ENCODE data around the gene KLHL10.
A peak's percentile ranks its signal among the peaks of the same experiment; 100 is the strongest.

Gene KLHL10

DNA sequence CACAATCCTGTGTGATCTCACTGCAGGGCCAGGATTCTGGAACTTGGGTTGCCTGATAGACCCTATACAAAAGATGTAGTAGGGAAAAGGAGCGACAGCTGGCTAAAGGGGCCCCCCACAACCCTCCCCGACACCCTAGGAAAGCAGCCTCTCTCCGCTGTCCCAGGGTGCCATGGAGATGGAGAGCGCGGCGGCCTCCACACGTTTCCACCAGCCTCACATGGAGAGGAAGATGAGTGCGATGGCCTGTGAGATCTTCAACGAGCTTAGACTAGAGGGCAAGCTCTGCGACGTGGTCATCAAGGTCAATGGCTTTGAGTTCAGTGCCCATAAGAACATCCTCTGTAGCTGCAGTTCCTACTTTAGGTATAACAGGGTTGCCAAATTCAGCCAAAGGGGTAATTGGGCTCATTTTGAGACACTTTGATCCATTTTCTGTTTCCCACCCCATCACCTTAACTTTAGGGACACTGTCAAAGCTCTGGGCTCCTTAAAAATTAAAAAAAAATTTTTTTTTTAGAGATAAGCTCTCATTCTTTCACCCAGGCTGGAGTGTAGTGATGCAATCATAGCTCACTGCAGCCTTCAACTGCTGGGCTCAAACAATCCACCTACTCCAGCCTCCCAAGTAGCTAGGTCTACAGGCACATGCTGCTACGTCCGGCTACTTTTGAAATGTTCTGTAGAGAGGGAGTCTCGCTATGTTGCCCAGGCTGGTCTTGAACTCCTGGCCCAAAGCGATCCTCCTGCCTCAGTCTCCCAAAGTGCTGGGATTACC lies at the start of gene KLHL10:
Gene KLHL10 (plus strand): TSS at position 65 of the 778 bp plus-strand sequence. CDS start 108 bp downstream, at position 173.
- no peak for DNase-seq (ENCODE audit: low spot score)

GRCh38 chr17:41792845-41793783 lies 44.5 kb upstream of the KLHL10 start:
- no peak for DNase-seq (ENCODE audit: low spot score)

- peak; percentile 83 for DNase-seq (ENCODE audit: low spot score)
Measured at GRCh38 chr17:41793784-41794539, 43.7 kb upstream of the KLHL10 start.

GRCh38 chr17:41794540-41794975 lies 43.1 kb upstream of the KLHL10 start:
- no peak for DNase-seq (ENCODE audit: low spot score)

DNA sequence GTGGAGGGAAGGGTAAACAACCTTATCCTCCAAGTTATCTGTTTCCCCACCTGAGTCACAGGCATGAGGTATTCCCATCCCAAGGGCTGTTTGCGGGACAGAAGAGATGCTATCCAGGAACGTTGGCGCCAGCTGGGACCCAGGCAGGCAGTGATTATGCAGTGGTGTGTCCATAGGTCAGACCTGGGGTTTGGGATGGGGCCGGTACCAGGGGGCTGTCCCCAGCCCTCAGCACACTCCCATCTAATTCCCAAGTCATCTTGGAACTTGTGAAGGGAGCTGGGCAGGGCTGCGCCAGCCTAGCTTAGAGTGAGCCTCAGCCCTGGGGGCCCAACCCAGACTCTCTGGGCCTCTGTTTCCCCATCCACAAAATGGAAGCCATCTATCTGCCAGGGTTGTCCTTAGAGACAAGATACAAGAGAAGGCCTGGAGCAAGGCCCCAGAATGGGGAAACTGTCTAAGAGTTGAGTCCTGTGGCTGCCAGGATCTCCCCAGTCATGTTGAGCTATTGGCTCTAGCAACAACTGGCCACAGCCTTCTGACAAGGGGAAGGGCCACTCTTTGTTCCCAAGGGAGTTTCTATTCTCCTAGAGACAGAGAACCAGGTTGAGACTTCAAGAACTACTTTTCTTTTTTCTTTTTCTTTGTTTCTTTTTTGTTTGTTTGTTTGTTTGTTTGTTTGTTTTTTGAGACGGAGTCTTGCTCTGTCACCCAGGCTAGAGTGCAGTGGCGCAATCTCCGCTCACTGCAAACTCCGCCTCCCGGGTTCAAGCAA lies 41.3 kb upstream of the KLHL10 start:
- DNase-seq (ENCODE audit: low spot score) = no peak

DNA sequence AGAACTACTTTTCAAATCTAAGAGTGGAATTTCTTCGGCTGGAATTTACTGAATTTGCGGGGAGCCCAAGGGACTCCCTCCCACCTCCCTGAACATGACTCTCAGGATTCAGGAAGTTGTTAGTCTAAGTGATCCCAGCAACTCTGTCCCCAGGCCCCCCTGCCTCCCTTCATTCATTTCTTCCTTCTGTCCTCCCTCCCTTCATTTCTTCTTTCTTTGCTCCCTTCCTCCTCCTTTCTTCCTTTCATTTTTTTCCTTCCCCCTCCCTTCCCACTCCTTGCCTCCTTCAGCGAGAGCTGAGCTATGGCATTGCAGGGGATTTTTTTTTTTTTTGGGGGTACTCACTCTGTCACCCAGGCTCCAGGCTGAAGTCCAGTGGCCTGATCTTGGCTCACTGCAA lies 40.2 kb upstream of the KLHL10 start:
- no peak for DNase-seq (ENCODE audit: low spot score)

GRCh38 chr17:41799366-41799765 lies 38.3 kb upstream of the KLHL10 start:
- no peak for DNase-seq (ENCODE audit: low spot score)

- peak; percentile 76 for DNase-seq (ENCODE audit: low spot score)
Measured at GRCh38 chr17:41800601-41801373, 36.8 kb upstream of the KLHL10 start.

GRCh38 chr17:41801374-41802271 lies 36.0 kb upstream of the KLHL10 start:
- peak; percentile 93 for DNase-seq (ENCODE audit: low spot score)

DNA sequence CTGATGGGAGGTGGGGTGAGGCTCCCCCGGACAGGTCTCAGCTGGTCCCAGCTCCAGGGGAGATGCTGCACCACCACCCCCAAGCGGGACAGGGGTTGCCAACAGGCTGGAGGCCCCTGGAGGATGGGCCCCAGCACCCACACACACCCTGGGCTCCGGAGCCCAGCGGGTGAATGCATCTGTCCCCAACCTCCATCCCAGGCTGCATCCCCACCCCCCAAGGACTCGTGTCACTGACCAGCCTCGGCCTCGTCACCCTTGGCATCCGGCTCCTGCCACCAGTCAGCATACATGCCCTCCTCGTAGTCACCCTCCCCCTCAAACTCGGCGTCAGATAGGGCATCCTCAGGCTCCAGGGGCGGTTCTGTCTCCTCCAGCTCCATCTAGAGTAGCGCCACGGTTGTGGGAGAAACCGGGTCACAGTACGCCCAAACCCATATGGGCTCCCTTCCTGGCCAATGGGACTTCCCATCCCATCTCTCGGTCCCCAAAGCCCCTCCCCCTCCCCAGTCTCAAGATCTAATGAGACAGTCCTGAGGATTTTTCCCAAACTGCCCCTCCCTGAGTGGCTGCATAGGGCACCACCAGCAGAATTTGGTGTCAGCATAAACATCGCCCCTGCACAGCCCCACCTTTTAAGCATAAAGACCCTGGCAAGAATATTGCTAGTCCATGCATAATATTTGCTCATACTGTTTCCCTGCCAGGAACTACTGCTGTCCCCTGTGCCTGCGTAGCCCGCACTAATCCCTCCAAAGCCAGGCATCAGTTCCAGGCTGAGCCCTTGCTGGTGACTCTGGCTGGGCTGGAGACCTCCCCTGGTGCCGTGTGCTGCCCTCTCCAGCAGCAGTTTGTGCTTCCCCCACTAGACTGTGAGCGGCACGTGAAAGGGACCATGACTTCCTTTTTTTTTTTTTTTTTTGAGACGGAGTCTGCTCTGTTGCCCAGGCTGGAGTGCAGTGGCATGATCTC lies 34.3 kb upstream of the KLHL10 start:
- no peak for DNase-seq (ENCODE audit: low spot score)

DNA sequence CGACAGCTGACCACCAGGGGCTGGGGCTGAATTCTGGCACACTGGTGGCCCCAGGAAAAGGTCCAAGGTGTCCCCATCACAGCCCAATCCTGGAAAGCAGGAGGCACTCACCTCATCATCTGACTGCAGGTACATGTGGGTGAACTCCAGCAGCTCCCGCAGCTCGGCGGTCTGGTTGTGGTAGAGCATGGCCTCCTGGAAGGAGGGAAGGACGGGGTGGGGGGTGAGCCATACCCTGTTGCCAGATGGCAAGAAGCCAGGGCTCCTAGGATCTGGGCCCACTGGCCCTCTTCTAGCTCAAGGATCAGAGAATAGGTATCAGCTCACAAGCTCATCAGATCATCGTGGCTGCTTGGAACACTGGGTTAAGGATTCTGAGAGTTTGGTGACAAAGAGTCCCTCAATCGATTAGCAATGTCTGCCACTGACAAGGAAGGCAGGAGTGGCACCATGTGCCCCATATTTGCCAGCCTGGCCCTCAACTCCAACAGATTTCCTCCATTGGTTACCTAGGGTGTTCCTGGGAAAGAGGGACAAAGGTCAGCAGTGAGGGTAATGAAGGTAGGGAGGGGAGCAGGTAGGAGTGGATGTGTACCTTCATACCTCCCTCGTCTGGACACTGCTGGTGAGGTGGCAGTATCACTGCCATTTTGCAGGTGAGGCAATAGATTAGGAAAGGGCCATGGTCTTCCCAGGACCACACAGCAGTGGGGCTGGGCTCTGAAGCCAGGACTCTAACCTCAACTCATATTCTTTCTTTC lies 30.8 kb upstream of the KLHL10 start:
- DNase-seq (ENCODE audit: low spot score) = no peak

DNA sequence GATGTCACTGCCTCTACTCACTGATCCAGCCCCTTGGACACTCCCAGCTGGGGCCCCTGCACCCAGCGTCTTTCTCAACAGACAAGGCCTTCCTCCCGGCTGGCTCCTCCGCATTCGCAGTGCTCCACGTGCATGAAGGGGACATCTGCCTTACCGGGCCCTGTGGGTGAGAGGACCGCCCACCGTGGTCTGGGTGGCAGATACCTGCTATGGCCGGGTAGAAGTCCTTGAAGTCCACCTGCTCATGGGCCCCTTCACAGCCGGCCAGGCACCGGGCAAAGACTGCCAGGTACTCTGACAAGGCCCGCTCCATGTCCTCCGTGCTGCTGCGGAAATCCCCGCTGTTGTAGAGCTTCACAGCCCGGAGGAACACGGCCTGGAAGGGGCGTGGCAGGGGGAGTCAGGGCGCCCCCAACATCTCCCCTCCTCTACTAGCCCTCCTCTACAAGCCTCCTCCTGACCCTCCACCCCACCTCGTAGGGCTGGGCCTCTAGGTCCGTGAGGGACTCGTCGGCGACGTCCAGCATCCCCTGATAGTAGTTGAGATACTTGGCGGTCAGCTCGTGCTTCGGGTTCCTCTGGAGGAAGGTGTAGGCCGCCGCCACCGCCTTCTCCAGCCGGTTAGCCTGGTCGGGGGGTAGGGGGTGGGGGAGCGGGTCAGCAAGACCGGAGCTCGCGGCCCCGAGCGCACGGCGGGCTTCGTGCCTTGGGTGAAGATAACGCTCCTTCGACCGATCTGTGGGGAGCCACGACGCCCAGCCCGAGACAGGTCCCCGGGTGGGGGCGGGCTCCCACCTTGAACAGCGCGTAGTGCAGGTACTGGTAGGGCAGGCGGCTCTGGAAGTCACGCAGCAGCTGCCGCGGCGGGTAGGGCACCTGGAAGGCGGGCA lies 26.7 kb upstream of the KLHL10 start:
- no peak for DNase-seq (ENCODE audit: low spot score)

- peak; percentile 93 for DNase-seq (ENCODE audit: low spot score)
Measured at GRCh38 chr17:41811549-41812380, 25.9 kb upstream of the KLHL10 start, which contains the start of gene P3H4. Gene P3H4 (minus strand): TSS chr17:41811949. CDS start chr17:41811915, 34 bp downstream.

DNA sequence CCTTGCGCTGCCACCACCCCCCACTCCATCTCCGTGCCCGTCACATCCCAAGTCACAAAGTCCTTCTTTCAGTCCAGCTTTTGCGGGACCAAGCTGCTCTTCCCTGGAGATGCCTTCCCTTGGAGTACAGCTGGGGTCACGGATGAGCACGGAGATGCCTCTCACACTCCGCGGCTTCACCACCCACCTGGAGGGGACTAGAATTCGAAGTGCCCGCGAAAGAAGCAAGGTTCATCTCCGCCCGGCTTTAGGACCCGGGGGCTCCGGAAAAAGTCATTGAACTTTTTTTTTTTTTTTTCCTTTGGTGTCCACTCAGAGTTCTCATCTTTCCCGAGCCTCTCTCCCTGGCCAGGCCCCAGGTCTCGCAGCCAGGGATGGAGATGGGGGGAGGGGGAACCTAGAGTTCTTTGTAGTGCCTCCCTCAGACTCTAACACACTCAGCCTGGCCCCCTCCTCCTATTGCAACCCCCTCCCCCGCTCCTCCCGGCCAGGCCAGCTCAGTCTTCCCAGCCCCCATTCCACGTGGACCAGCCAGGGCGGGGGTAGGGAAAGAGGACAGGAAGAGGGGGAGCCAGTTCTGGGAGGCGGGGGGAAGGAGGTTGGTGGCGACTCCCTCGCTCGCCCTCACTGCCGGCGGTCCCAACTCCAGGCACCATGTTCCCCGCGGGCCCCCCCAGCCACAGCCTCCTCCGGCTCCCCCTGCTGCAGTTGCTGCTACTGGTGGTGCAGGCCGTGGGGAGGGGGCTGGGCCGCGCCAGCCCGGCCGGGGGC lies 25.1 kb upstream of the KLHL10 start, which contains the start of gene FKBP10:
Gene FKBP10 (plus strand): TSS at position 624 of the 771 bp plus-strand sequence. CDS start 31 bp downstream, at position 655.
- peak; percentile 95 for DNase-seq (ENCODE audit: low spot score)

Data from ecto neural progenitor cell (in vitro differentiated cells).